GM12872 (cell line): ENCODE data around the gene CREB3L1.

Source experiments
- TF ChIP-seq, protein P1 (sequence below): IDR thresholded peaks from 3 replicates; pipeline ENCODE4 v1.5.1; 2011; ENCODE audit warnings: low read depth, mild to moderate bottlenecking, low read length, moderate library complexity; ENCODE audit not compliant: insufficient read depth

Gene CREB3L1

GRCh38 chr11:46238078-46238966 lies 39.1 kb upstream of the CREB3L1 start:
- TF ChIP-seq, protein P1, sequence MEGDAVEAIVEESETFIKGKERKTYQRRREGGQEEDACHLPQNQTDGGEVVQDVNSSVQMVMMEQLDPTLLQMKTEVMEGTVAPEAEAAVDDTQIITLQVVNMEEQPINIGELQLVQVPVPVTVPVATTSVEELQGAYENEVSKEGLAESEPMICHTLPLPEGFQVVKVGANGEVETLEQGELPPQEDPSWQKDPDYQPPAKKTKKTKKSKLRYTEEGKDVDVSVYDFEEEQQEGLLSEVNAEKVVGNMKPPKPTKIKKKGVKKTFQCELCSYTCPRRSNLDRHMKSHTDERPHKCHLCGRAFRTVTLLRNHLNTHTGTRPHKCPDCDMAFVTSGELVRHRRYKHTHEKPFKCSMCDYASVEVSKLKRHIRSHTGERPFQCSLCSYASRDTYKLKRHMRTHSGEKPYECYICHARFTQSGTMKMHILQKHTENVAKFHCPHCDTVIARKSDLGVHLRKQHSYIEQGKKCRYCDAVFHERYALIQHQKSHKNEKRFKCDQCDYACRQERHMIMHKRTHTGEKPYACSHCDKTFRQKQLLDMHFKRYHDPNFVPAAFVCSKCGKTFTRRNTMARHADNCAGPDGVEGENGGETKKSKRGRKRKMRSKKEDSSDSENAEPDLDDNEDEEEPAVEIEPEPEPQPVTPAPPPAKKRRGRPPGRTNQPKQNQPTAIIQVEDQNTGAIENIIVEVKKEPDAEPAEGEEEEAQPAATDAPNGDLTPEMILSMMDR = no peak

- TF ChIP-seq, protein P1 = peak; percentile 97
Observed at GRCh38 chr11:46238967-46239800, 38.3 kb upstream of the CREB3L1 start.

DNA sequence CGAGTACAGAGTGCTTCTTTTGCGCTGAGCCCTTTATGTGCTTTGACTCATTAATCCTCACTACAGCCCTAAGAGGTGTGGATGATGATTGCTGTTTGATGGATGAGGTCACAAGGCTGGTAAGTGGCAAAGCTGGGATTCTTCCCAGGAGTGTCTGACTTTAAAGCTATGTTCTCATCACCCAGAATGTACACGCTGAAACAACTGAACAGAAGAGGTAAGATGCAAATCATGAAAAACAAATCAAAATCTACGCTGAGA lies 37.7 kb upstream of the CREB3L1 start:
- TF ChIP-seq, protein P1 = no peak

DNA sequence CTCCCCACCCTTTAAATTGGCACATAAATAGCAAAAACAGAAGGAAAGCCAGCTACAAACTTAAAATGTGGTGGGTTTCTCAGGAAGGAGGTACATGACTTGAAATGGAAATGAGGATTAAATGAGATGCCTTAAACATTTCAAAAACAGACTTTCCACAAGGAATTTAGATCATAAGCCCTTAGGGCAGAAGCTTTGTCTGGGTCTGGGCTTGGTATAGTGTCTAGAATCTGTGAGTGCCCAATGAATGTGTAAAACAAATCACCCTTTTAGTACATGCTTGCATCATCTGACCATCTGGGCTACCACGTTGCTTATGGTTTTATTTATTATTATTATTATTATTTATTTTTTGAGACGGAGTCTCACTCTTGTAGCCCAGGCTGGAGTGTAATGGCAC lies 37.1 kb upstream of the CREB3L1 start:
- TF ChIP-seq, protein P1 = no peak

GRCh38 chr11:46240861-46241260 lies 36.6 kb upstream of the CREB3L1 start:
- TF ChIP-seq, protein P1 = no peak

GRCh38 chr11:46242041-46242951 lies 35.2 kb upstream of the CREB3L1 start:
- TF ChIP-seq, protein P1 = no peak
